ENCODE measurements around the gene PAGR1.
"Not testable (repeated sequence)": the region's sequence is repeated elsewhere in the genome, so short reads cannot be mapped to it uniquely, and the experiment has no call there.

The PAGR1 gene

GRCh38 chr16:29862884-29863668 is 47.1 kb downstream of the PAGR1 start, which contains the start of gene CDIPT:
Gene CDIPT, minus strand, starts transcription at chr16:29863226. Its CDS starts 369 bp downstream, at chr16:29862857.
- peak within 1 kb of the TSS; percentile 93 for H3K4me3 ChIP-seq (ENCODE audit: low read depth, low read length)
- ChIA-PET CTCF (interaction anchor here (0.7 to 7.3 kb wide), 10 partner anchors 10 to 164 kb away, joined by 3 to 63 read pairs (median 3); no protein-coding TSS in a partner anchor), POLR2A (interaction anchor here (1.9 to 2.0 kb wide), 2 partner anchors 47 to 99 kb away, joined by 4 to 5 read pairs; partner anchors contain the start of genes PAGR1 and TMEM219)
- peak; percentile 84 for DNase-seq (ENCODE audit: low read depth, low spot score)
- TF ChIP-seq, protein P1, sequence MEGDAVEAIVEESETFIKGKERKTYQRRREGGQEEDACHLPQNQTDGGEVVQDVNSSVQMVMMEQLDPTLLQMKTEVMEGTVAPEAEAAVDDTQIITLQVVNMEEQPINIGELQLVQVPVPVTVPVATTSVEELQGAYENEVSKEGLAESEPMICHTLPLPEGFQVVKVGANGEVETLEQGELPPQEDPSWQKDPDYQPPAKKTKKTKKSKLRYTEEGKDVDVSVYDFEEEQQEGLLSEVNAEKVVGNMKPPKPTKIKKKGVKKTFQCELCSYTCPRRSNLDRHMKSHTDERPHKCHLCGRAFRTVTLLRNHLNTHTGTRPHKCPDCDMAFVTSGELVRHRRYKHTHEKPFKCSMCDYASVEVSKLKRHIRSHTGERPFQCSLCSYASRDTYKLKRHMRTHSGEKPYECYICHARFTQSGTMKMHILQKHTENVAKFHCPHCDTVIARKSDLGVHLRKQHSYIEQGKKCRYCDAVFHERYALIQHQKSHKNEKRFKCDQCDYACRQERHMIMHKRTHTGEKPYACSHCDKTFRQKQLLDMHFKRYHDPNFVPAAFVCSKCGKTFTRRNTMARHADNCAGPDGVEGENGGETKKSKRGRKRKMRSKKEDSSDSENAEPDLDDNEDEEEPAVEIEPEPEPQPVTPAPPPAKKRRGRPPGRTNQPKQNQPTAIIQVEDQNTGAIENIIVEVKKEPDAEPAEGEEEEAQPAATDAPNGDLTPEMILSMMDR (IDR thresholded peaks at IDR 0.05; ENCODE audit: insufficient read depth, low read length, missing control alignments), result peak; percentile 89

- TF ChIP-seq, protein P1 (IDR thresholded peaks at IDR 0.05; ENCODE audit: insufficient read depth, low read length, missing control alignments), result no peak
- POLR2A ChIA-PET, result interaction anchor here (1.9 to 2.0 kb wide), 2 partner anchors 47 to 98 kb away, joined by 4 to 5 read pairs; partner anchors contain the start of genes PAGR1 and TMEM219
- CTCF ChIA-PET, result interaction anchor here (1.1 to 7.3 kb wide), 9 partner anchors 9 to 165 kb away, joined by 3 to 63 read pairs (median 3); no protein-coding TSS in a partner anchor
- H3K4me3 ChIP-seq (ENCODE audit: low read depth, low read length), result peak overlapping the region; percentile 44
- DNase-seq (ENCODE audit: low read depth, low spot score), result no peak
These were observed 47.7 kb downstream of the PAGR1 start for GRCh38 chr16:29863669-29863984.

- DNase-seq (ENCODE audit: low read depth, low spot score), result no peak
- ChIA-PET POLR2A (interaction anchor here (2.0 kb wide), 1 partner anchor 97 kb away, joined by 4 read pairs; the partner anchor contains the start of gene TMEM219), CTCF (interaction anchor here (1.1 to 2.1 kb wide), 5 partner anchors 10 to 165 kb away, joined by 3 to 5 read pairs (median 4); no protein-coding TSS in a partner anchor)
- H3K4me3 ChIP-seq (ENCODE audit: low read depth, low read length), result no peak overlapping the region
- TF ChIP-seq, protein P1 (IDR thresholded peaks at IDR 0.05; ENCODE audit: insufficient read depth, low read length, missing control alignments), result no peak
These were observed 48.3 kb downstream of the PAGR1 start for GRCh38 chr16:29864205-29864604.

DNA sequence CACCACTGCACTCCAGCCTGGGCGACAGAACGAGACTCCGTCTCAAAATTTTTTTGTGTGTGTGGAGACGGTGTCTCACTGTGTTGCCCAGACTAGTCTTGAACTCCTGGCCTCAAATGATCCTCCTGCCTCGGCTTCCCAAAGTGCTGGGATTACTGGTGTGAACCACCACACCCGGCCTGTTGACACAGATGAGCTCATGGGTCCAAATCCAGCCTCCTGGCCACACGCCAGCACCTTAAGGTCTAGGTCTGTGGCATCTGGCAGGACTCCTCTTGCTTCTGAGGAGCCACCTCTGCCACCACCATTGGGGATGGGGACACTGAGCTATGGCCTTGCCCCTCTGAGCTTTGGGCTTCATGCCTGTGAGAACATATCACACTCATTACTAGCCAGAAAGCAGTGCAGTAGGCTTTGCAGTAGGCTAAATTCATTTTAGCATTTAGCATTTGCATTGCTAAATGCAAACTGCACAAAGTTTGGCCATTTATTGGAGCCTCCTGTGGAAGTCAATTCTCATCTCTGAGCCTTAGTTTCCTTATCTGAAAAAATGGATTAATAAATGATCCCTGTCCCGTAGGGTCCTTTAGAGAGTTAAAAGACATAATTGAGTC is 52.6 kb downstream of the PAGR1 start:
- TF ChIP-seq, protein P1 (IDR thresholded peaks at IDR 0.05; ENCODE audit: insufficient read depth, low read length, missing control alignments), result no peak
- no peak for DNase-seq (ENCODE audit: low read depth, low spot score)
- POLR2A ChIA-PET, result no interaction called here
- H3K4me3 ChIP-seq (ENCODE audit: low read depth, low read length), result no peak overlapping the region
- CTCF ChIA-PET, result no interaction called here

DNA sequence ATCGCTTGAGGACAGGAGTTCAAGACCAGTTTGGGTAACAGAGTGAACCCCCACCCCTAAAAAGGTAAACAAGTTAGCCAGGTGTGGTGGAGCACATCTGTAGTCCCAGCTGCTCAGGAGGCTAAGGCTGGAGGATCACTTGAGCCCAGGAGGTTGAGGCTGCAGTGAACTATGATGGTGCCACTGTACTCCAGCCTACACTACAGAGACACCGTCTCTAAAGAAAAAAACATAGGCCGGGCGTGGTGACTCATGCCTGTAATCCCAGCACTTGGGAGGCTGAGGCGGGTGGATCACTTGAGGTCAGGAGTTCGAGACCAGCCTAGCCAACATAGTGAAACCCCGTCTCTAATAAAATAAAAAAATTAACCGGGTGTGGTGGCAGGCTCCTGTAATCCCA is 53.1 kb downstream of the PAGR1 start:
- DNase-seq (ENCODE audit: low read depth, low spot score); H3K4me3 ChIP-seq (ENCODE audit: low read depth, low read length); POLR2A ChIA-PET; CTCF ChIA-PET: not testable (repeated sequence)

Measured in AG04449 (cell line).